ENCODE results near the gene PSD2.
A peak's percentile ranks its signal among the peaks of the same experiment; 100 is the strongest.

Gene PSD2

GRCh38 chr5:139844472-139845145 is 49.0 kb downstream of the PSD2 start:
- DNase-seq (ENCODE audit: low spot score in 2 of 2): peak; percentile 56 to 84
- no peak overlapping the region for H3K27ac Mint-ChIP-seq
- peaks cover 21% of the 10 kb centered on the region for H3K4me1 Mint-ChIP-seq
- H3K36me3 Mint-ChIP-seq: no peaks in the 10 kb centered on the region
- peak; percentile 50 for ATAC-seq
- no peak overlapping the region for H3K4me3 Mint-ChIP-seq
- no peaks in the 10 kb centered on the region for H3K9me3 Mint-ChIP-seq

GRCh38 chr5:139845846-139846681 is 50.5 kb downstream of the PSD2 start:
- H3K27ac Mint-ChIP-seq: no peak overlapping the region
- ATAC-seq: no peak
- peaks cover 4% of the 10 kb centered on the region for H3K36me3 Mint-ChIP-seq
- no peak for DNase-seq (ENCODE audit: low spot score in 2 of 2)
- no peaks in the 10 kb centered on the region for H3K9me3 Mint-ChIP-seq
- H3K4me3 Mint-ChIP-seq: no peak overlapping the region
- H3K4me1 Mint-ChIP-seq: peaks cover 28% of the 10 kb centered on the region

GRCh38 chr5:139847091-139847490 is 51.5 kb downstream of the PSD2 start:
- no peak for ATAC-seq
- Mint-ChIP-seq H3K4me3 (peak overlapping the region; percentile 48), H3K27ac (no peak overlapping the region), H3K36me3 (peaks cover 4% of the 10 kb centered on the region), H3K4me1 (peaks cover 28% of the 10 kb centered on the region), H3K9me3 (no peaks in the 10 kb centered on the region)
- DNase-seq (ENCODE audit: low spot score in 2 of 2): no peak

GRCh38 chr5:139847790-139848507 is 52.3 kb downstream of the PSD2 start:
- ATAC-seq: peak; percentile 89
- H3K4me3 Mint-ChIP-seq: peak overlapping the region; percentile 48
- DNase-seq (ENCODE audit: low spot score in 2 of 2): peak; percentile 68 to 83
- H3K36me3 Mint-ChIP-seq: peaks cover 4% of the 10 kb centered on the region
- H3K4me1 Mint-ChIP-seq: peaks cover 28% of the 10 kb centered on the region
- H3K27ac Mint-ChIP-seq: no peak overlapping the region
- H3K9me3 Mint-ChIP-seq: no peaks in the 10 kb centered on the region

- Mint-ChIP-seq H3K4me3 (peak overlapping the region; percentile 48), H3K4me1 (peaks cover 28% of the 10 kb centered on the region), H3K36me3 (peaks cover 4% of the 10 kb centered on the region), H3K27ac (no peak overlapping the region), H3K9me3 (no peaks in the 10 kb centered on the region)
- ATAC-seq (no peak), DNase-seq (ENCODE audit: low spot score in 2 of 2) (no peak)
Observed at GRCh38 chr5:139848508-139849100, 53.0 kb downstream of the PSD2 start.

GRCh38 chr5:139849501-139849900 is 53.9 kb downstream of the PSD2 start:
- H3K36me3 Mint-ChIP-seq: peaks cover 4% of the 10 kb centered on the region

GRCh38 chr5:139849942-139850341 is 54.3 kb downstream of the PSD2 start:
- peak overlapping the region; percentile 41 for H3K27ac Mint-ChIP-seq
- DNase-seq (ENCODE audit: low spot score in 2 of 2): no peak
- peaks cover 22% of the 10 kb centered on the region for H3K4me1 Mint-ChIP-seq
- peak overlapping the region; percentile 48 for H3K4me3 Mint-ChIP-seq
- no peaks in the 10 kb centered on the region for H3K9me3 Mint-ChIP-seq
- no peak for ATAC-seq
- H3K36me3 Mint-ChIP-seq: peaks cover 4% of the 10 kb centered on the region

More at GRCh38 chr5:139849501-139849900, 53.9 kb downstream of the PSD2 start:
- Mint-ChIP-seq H3K4me3 (peak overlapping the region; percentile 48), H3K9me3 (no peaks in the 10 kb centered on the region), H3K4me1 (peaks cover 25% of the 10 kb centered on the region), H3K27ac (peak overlapping the region; percentile 41)
- ATAC-seq (no peak), DNase-seq (ENCODE audit: low spot score in 2 of 2) (no peak)

- Mint-ChIP-seq H3K36me3 (peaks cover 4% of the 10 kb centered on the region), H3K4me1 (peaks cover 22% of the 10 kb centered on the region), H3K27ac (peak overlapping the region; percentile 41), H3K9me3 (no peaks in the 10 kb centered on the region), H3K4me3 (no peak overlapping the region)
- ATAC-seq: no peak
- DNase-seq (ENCODE audit: low spot score in 2 of 2): no peak
Observed at GRCh38 chr5:139850423-139851016, 54.9 kb downstream of the PSD2 start.

- H3K36me3 Mint-ChIP-seq: peaks cover 4% of the 10 kb centered on the region
- H3K9me3 Mint-ChIP-seq: no peaks in the 10 kb centered on the region
- H3K4me3 Mint-ChIP-seq: no peak overlapping the region
- H3K4me1 Mint-ChIP-seq: peaks cover 22% of the 10 kb centered on the region
- ATAC-seq (no peak), DNase-seq (ENCODE audit: low spot score in 2 of 2) (no peak)
- peak overlapping the region; percentile 33 for H3K27ac Mint-ChIP-seq
Observed at GRCh38 chr5:139851558-139851957, 56.0 kb downstream of the PSD2 start.

- ATAC-seq: no peak
- peaks cover 16% of the 10 kb centered on the region for H3K4me1 Mint-ChIP-seq
- peaks cover 4% of the 10 kb centered on the region for H3K36me3 Mint-ChIP-seq
- H3K27ac Mint-ChIP-seq: no peak overlapping the region
- no peak for DNase-seq (ENCODE audit: low spot score in 2 of 2)
- no peaks in the 10 kb centered on the region for H3K9me3 Mint-ChIP-seq
- no peak overlapping the region for H3K4me3 Mint-ChIP-seq
Observed at GRCh38 chr5:139852696-139853095, 57.1 kb downstream of the PSD2 start.

- H3K4me3 Mint-ChIP-seq: no peak overlapping the region
- no peaks in the 10 kb centered on the region for H3K9me3 Mint-ChIP-seq
- H3K36me3 Mint-ChIP-seq: peaks cover 4% of the 10 kb centered on the region
- ATAC-seq: no peak
- DNase-seq (ENCODE audit: low spot score in 2 of 2): no peak
- H3K4me1 Mint-ChIP-seq: peaks cover 11% of the 10 kb centered on the region
- H3K27ac Mint-ChIP-seq: peak overlapping the region; percentile 60
Observed at GRCh38 chr5:139854029-139854605, 58.5 kb downstream of the PSD2 start.

GRCh38 chr5:139854953-139855352 is 59.3 kb downstream of the PSD2 start:
- ATAC-seq (no peak), DNase-seq (ENCODE audit: low spot score in 2 of 2) (no peak)
- peaks cover 3% of the 10 kb centered on the region for H3K4me1 Mint-ChIP-seq
- no peaks in the 10 kb centered on the region for H3K9me3 Mint-ChIP-seq
- H3K4me3 Mint-ChIP-seq: no peak overlapping the region
- H3K27ac Mint-ChIP-seq: peak overlapping the region; percentile 60
- peaks cover under 1% of the 10 kb centered on the region for H3K36me3 Mint-ChIP-seq

- no peak for ATAC-seq
- Mint-ChIP-seq H3K27ac (no peak overlapping the region), H3K4me3 (no peak overlapping the region), H3K9me3 (no peaks in the 10 kb centered on the region), H3K4me1 (no peaks in the 10 kb centered on the region), H3K36me3 (no peaks in the 10 kb centered on the region)
- no peak for DNase-seq (ENCODE audit: low spot score in 2 of 2)
Observed at GRCh38 chr5:139855451-139855850, 59.8 kb downstream of the PSD2 start.

- Mint-ChIP-seq H3K9me3 (no peaks in the 10 kb centered on the region), H3K4me1 (no peaks in the 10 kb centered on the region), H3K4me3 (no peak overlapping the region), H3K36me3 (no peaks in the 10 kb centered on the region), H3K27ac (no peak overlapping the region)
- ATAC-seq (no peak), DNase-seq (ENCODE audit: low spot score in 2 of 2) (no peak)
Observed at GRCh38 chr5:139855946-139856540, 60.4 kb downstream of the PSD2 start.
